Psoas muscle (tissue), 8 donors: ENCODE data around the gene CPED1. TPM values are rescaled to one million over a fixed set of nuclear protein-coding genes. Genes with fewer than 3 reads are reported as not detected.

Experiments
- ATAC-seq, 4 donors: fragments of 200-7000 bp; cut with Tn5 transposase; one replicate each; pipeline ENCODE4 v1.9.1; 2020; ENCODE audit warnings: moderate library complexity in 3 of 4, mild to moderate bottlenecking in 2 of 4
- DNase-seq, 2 donors: peaks; one replicate each; pipeline ENCODE4 v3.0.0-alpha.2; 2020
- H3K27ac ChIP-seq: fragments of 200-600 bp; one replicate; pipeline ENCODE4 v1.8.0; 2022
- H3K27me3 ChIP-seq, 3 donors: fragments of 200-600 bp in 1 of 3; one replicate each; pipeline versions ENCODE4 v1.6.1 to v1.8.0; 2013 to 2022; ENCODE audit warnings: low read length in 2 of 3, mild to moderate bottlenecking in 2 of 3, moderate library complexity in 1 of 3; ENCODE audit not compliant: insufficient read depth in 3 of 3
- H3K36me3 ChIP-seq, 2 donors: fragments of 200-600 bp in 1 of 2; one replicate each; pipeline versions ENCODE4 v1.6.1 to v1.8.0; 2013 to 2022; ENCODE audit warnings: low read depth in 1 of 2, mild to moderate bottlenecking in 1 of 2, moderate library complexity in 1 of 2; ENCODE audit not compliant: insufficient read depth in 1 of 2
- H3K4me1 ChIP-seq: fragments of 200-600 bp; one replicate; pipeline ENCODE4 v1.8.0; 2022
- H3K4me3 ChIP-seq: fragments of 200-600 bp; one replicate; pipeline ENCODE4 v1.8.0; 2022; ENCODE audit warnings: mild to moderate bottlenecking
- H3K9me3 ChIP-seq: fragments of 200-600 bp; one replicate; pipeline ENCODE4 v1.8.0; 2022
- WGBS, 3 donors: extraction: QIAGEN DNeasy Blood & Tissue Kit; methylation state at CpG; one replicate each; pipeline versions ENCODE4 v1.1.6 to v1.1.7; 2013; 5-methylcytosine and 5-hydroxymethylcytosine counted together
- intact Hi-C, 2 donors: fragments of 100-400 bp; cut with DNase I; formaldehyde crosslinking; loops; one replicate each; pipeline versions ENCODE4 v1.11.0 to v1.14.2; 2022
- polyA plus RNA-seq, 3 donors: library from polyadenylated mRNA; stranded (reverse); fragments of 200-250 nt; gene quantifications; one replicate each; pipeline ENCODE4 v1.2.3, GENCODE V29; 2013
- total RNA-seq, 4 donors: library from RNA; stranded (reverse); fragmentation: NEBNext Ultra II Directional in 2 of 4; extraction: Animal tissue kit (Norgen Biotek cat#: 25700) in 2 of 4; gene quantifications; one replicate each; pipeline versions ENCODE4 v1.2.1 to v1.2.4, GENCODE V29; 2021 to 2023
- TF ChIP-seq, protein P1 (sequence below): fragments of 200-600 bp; IDR thresholded peaks from one replicate; pipeline ENCODE4 v1.8.0; 2022; ENCODE audit warnings: antibody characterized with exemption
- donor health status: healthy with polysubstance abuse.
- donor health status: DM: no; HTN: no; CAD: no; lungs with moderate emphysema.
- donor health status: Bipolar disorder and iron deficiency.
- donor health status: healthy.
- donor health status: DM: yes; HTN: yes; CAD: no.
- donor health status: DM: no; HTN: no; CAD: no.
- donor health status: DM: no; HTN: no; CAD: no.
- donor health status: DM: yes; HTN: yes; CAD: no.

Gene CPED1
- total and polyA plus RNA-seq, 7 donors = 0.90 to 39.2 (median 12.0) TPM

GRCh38 chr7:121037957-121038716 is 49.6 kb downstream of the CPED1 start:
- TF ChIP-seq, protein P1, sequence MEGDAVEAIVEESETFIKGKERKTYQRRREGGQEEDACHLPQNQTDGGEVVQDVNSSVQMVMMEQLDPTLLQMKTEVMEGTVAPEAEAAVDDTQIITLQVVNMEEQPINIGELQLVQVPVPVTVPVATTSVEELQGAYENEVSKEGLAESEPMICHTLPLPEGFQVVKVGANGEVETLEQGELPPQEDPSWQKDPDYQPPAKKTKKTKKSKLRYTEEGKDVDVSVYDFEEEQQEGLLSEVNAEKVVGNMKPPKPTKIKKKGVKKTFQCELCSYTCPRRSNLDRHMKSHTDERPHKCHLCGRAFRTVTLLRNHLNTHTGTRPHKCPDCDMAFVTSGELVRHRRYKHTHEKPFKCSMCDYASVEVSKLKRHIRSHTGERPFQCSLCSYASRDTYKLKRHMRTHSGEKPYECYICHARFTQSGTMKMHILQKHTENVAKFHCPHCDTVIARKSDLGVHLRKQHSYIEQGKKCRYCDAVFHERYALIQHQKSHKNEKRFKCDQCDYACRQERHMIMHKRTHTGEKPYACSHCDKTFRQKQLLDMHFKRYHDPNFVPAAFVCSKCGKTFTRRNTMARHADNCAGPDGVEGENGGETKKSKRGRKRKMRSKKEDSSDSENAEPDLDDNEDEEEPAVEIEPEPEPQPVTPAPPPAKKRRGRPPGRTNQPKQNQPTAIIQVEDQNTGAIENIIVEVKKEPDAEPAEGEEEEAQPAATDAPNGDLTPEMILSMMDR = no peak
- Histone ChIP-seq H3K4me1 (peaks cover 23% of the 10 kb centered on the region), H3K27me3 (no peaks in the 10 kb centered on the region), H3K9me3 (no peaks in the 10 kb centered on the region), H3K36me3 (no peaks in the 10 kb centered on the region), H3K27ac (no peak overlapping the region), H3K4me3 (no peak overlapping the region)
- DNase-seq (no peak), ATAC-seq (no peak)
- intact Hi-C loops = no loop called here
- WGBS, 3 donors = 53 to 77% (median 62%) methylated on average over 4 of the region's 4 CpGs

DNA sequence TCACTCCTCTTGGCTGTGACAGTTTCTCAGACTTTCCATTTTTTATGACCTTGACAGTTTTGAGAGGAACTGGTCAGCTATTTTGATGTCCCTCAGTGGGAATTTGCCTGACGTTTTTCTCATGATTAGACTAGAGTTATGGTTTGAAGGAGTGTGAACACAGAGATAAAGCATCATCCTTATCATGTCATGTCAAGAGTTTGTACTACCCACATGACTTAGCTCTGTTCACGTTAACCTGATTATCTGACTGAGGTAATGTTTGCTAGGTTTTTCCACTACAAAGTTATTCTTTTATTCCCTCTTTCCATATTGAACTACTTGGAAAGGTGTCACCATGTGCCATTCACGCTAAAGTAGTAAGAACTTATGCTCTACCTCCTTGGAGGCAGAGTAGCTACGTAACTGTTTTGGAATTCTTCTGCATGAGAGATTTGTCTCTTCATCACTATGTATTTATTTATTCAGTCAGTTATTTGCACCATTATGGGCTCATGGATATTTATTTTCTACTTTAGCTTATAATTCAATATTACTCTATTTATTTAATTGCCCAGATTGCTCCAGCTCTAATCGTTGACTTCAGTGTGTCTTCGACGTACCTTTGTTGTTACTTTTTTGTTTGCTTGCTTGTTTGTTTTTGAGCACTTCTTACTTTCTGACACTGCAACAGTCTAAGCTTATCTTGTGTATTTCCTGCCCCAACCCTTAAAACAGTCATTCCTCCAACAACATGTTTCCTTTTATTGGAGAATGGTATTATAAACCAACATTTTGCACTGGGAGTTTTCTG is 50.4 kb downstream of the CPED1 start:
- TF ChIP-seq, protein P1 = no peak
- DNase-seq (no peak), ATAC-seq (no peak)
- no peak overlapping the region for H3K4me3 ChIP-seq
- no peaks in the 10 kb centered on the region for H3K9me3 ChIP-seq
- intact Hi-C loops = no loop called here
- no peaks in the 10 kb centered on the region for H3K36me3 ChIP-seq
- H3K27me3 ChIP-seq = no peaks in the 10 kb centered on the region
- WGBS, 3 donors = 68 to 79% (median 72%) methylated on average over 7 of the region's 7 CpGs
- H3K27ac ChIP-seq = no peak overlapping the region
- H3K4me1 ChIP-seq = peaks cover 23% of the 10 kb centered on the region

GRCh38 chr7:121039510-121039822 is 51.0 kb downstream of the CPED1 start:
- TF ChIP-seq, protein P1 = no peak
- 91 to 95% (median 92%) methylated on average over 2 of the region's 2 CpGs for WGBS, 3 donors
- DNase-seq (no peak), ATAC-seq (no peak)
- no peaks in the 10 kb centered on the region for H3K27me3 ChIP-seq
- intact Hi-C loops = no loop called here
- H3K36me3 ChIP-seq = no peaks in the 10 kb centered on the region
- H3K9me3 ChIP-seq = no peaks in the 10 kb centered on the region
- H3K4me1 ChIP-seq = peaks cover 23% of the 10 kb centered on the region
- no peak overlapping the region for H3K27ac ChIP-seq
- no peak overlapping the region for H3K4me3 ChIP-seq

- no peak overlapping the region for H3K4me3 ChIP-seq
- peaks cover 23% of the 10 kb centered on the region for H3K4me1 ChIP-seq
- peak in 2 of 4 donors; percentile 38 to 41 for ATAC-seq
- H3K9me3 ChIP-seq = no peaks in the 10 kb centered on the region
- no peak for DNase-seq
- TF ChIP-seq, protein P1 = no peak
- H3K36me3 ChIP-seq = no peaks in the 10 kb centered on the region
- no peak overlapping the region for H3K27ac ChIP-seq
- intact Hi-C loops = loop anchor here in 1 of 2 donors (5.0 kb wide), 1 partner anchor 42 kb away; no protein-coding TSS in a partner anchor
- 94 to 99% (median 98%) methylated on average over 2 of the region's 2 CpGs for WGBS, 3 donors
- no peaks in the 10 kb centered on the region for H3K27me3 ChIP-seq
Measured at GRCh38 chr7:121039994-121040393, 51.5 kb downstream of the CPED1 start.
